Left cardiac atrium (tissue), 4 donors: ENCODE data around the gene HECW1. TPM values are rescaled to one million over a fixed set of nuclear protein-coding genes. Genes with fewer than 3 reads are reported as not detected.

Experiments used
- ATAC-seq, 2 donors: fragments of 200-7000 bp; cut with Tn5 transposase; one replicate each; pipeline ENCODE4 v1.9.1; 2020; ENCODE audit warnings: mild to moderate bottlenecking in 2 of 2, moderate library complexity in 2 of 2
- DNase-seq: peaks from one replicate; pipeline ENCODE4 v3.0.0-alpha.2; 2020
- intact Hi-C, 2 donors: fragments of 100-400 bp; cut with DNase I; formaldehyde crosslinking; loops; one replicate each; pipeline versions ENCODE4 v1.14.1 to v1.15.1; 2022 to 2023
- total RNA-seq, 2 donors: library from RNA; stranded (reverse); fragmentation: NEBNext Ultra II Directional; extraction: Animal tissue kit (Norgen Biotek cat#: 25700); gene quantifications; one replicate each; pipeline ENCODE4 v1.2.1, GENCODE V29; 2021
- donor health status: DM: no; HTN: yes; CAD: no.
- donor health status: DM: no; HTN: yes; CAD: no; lungs with severe emphysema.
- donor health status: DM: yes; HTN: yes; CAD: no.
- donor health status: Dilated cardiomyopathy.

Gene HECW1
- total RNA-seq, 2 donors from 2014 or later = not detected

- intact Hi-C loops = no loop called here
- ATAC-seq (no peak), DNase-seq (no peak)
Measured at GRCh38 chr7:43234968-43235367, 122.5 kb downstream of the HECW1 start.

GRCh38 chr7:43240565-43240964 is 128.1 kb downstream of the HECW1 start:
- DNase-seq = no peak
- intact Hi-C loops = no loop called here
- ATAC-seq = no peak

GRCh38 chr7:43242628-43243255 is 130.3 kb downstream of the HECW1 start:
- intact Hi-C loops = no loop called here
- no peak for DNase-seq
- no peak for ATAC-seq

GRCh38 chr7:43244232-43244631 is 131.8 kb downstream of the HECW1 start:
- intact Hi-C loops = no loop called here
- DNase-seq (no peak), ATAC-seq (no peak)

- DNase-seq = no peak
- ATAC-seq = no peak
- intact Hi-C loops = no loop called here
Measured at GRCh38 chr7:43244784-43245183, 132.3 kb downstream of the HECW1 start.

- no peak for ATAC-seq
- intact Hi-C loops = no loop called here
- no peak for DNase-seq
Measured at GRCh38 chr7:43247757-43248156, 135.3 kb downstream of the HECW1 start.

- intact Hi-C loops = no loop called here
- DNase-seq (no peak), ATAC-seq (no peak)
Measured at GRCh38 chr7:43248553-43248952, 136.1 kb downstream of the HECW1 start.

GRCh38 chr7:43248961-43249822 is 136.7 kb downstream of the HECW1 start:
- intact Hi-C loops = no loop called here
- no peak for DNase-seq
- ATAC-seq = no peak

- intact Hi-C loops = loop anchor here in 1 of 2 donors (5.0 kb wide), 1 partner anchor 302 kb away; no protein-coding TSS in a partner anchor
- DNase-seq (no peak), ATAC-seq (no peak)
Measured at GRCh38 chr7:43249823-43250145, 137.3 kb downstream of the HECW1 start.

- ATAC-seq (peak; percentile 63 to 77), DNase-seq (peak; percentile 71)
- intact Hi-C loops = loop anchor here in 1 of 2 donors (5.0 to 10.0 kb wide), 3 partner anchors 319 to 1326 kb away; partner anchors contain the start of gene COA1
Measured at GRCh38 chr7:43260980-43261878, 148.8 kb downstream of the HECW1 start.

- ATAC-seq = no peak
Measured at GRCh38 chr7:43265139-43265538, 152.7 kb downstream of the HECW1 start.

GRCh38 chr7:43273939-43274719 is 161.7 kb downstream of the HECW1 start:
- DNase-seq = no peak
- intact Hi-C loops = no loop called here
- no peak for ATAC-seq

More at GRCh38 chr7:43265139-43265538, 152.7 kb downstream of the HECW1 start:
- intact Hi-C loops = loop anchor here in 1 of 2 donors (10.0 kb wide), 2 partner anchors 460 to 1330 kb away; partner anchors contain the start of gene COA1
- no peak for DNase-seq

GRCh38 chr7:43274752-43275151 is 162.3 kb downstream of the HECW1 start:
- ATAC-seq = no peak
- no peak for DNase-seq
- intact Hi-C loops = no loop called here

GRCh38 chr7:43276547-43276946 is 164.1 kb downstream of the HECW1 start:
- intact Hi-C loops = no loop called here
- DNase-seq (no peak), ATAC-seq (no peak)

GRCh38 chr7:43278088-43278644 is 165.7 kb downstream of the HECW1 start:
- intact Hi-C loops = no loop called here
- DNase-seq (no peak), ATAC-seq (no peak)

- no peak for ATAC-seq
- no peak for DNase-seq
- intact Hi-C loops = no loop called here
Measured at GRCh38 chr7:43281268-43281667, 168.8 kb downstream of the HECW1 start.

- intact Hi-C loops = no loop called here
- DNase-seq (no peak), ATAC-seq (no peak)
Measured at GRCh38 chr7:43283706-43284105, 171.3 kb downstream of the HECW1 start.

GRCh38 chr7:43289826-43290225 is 177.4 kb downstream of the HECW1 start:
- ATAC-seq = no peak

GRCh38 chr7:43290978-43291377 is 178.5 kb downstream of the HECW1 start:
- ATAC-seq (no peak), DNase-seq (no peak)
- intact Hi-C loops = no loop called here

More at GRCh38 chr7:43289826-43290225, 177.4 kb downstream of the HECW1 start:
- no peak for DNase-seq
- intact Hi-C loops = no loop called here
